H1 (cell line): ENCODE data around the gene SUMF1. TPM values are rescaled to one million over a fixed set of nuclear protein-coding genes. Genes with fewer than 3 reads are reported as not detected.

ENCODE experiments used
- CTCF ChIA-PET: fragments of 300-600 bp; sonication (Branson Sonifier 250); formaldehyde crosslinking; loops from one replicate; lab custom pipeline; 2021; ENCODE audit not compliant: partially characterized antibody; lab: Charles Lee
- POLR2A ChIA-PET: fragments of 300-600 bp; sonication (Branson Sonifier 250); formaldehyde crosslinking; loops from one replicate; lab custom pipeline; 2021; ENCODE audit warnings: inconsistent platforms; ENCODE audit not compliant: partially characterized antibody; lab: Charles Lee
- DNase-seq, 2 experiments: peaks; one replicate each; pipeline versions ENCODE4 v3.0.0 to v3.0.0-alpha.2; 2010 to 2022; ENCODE audit warnings: low spot score in 2 of 2, low read depth in 1 of 2, mixed read lengths in 1 of 2
- FAIRE-seq: peaks from 2 replicates; lab custom pipeline; 2011; peaks lifted over from hg19 to GRCh38; lab: Jason Lieb, UNC
- H2AFZ ChIP-seq: 2 replicates; pipeline ENCODE4 v1.8.1; 2012; ENCODE audit warnings: low read length, inconsistent platforms
- H2AK5ac ChIP-seq: 2 replicates; pipeline ENCODE4 v1.6.1; 2013; ENCODE audit warnings: low read depth, low read length
- H2BK120ac ChIP-seq: replicated peaks from 2 replicates; pipeline ENCODE3; 2013; ENCODE audit warnings: low read depth, low read length, inconsistent platforms
- H2BK12ac ChIP-seq: 2 replicates; pipeline ENCODE4 v1.6.1; 2013; ENCODE audit warnings: low read depth, low read length
- H2BK15ac ChIP-seq: 2 replicates; pipeline ENCODE4 v1.6.1; 2013; ENCODE audit warnings: low read length
- H2BK20ac ChIP-seq: 2 replicates; pipeline ENCODE4 v1.6.1; 2013; ENCODE audit warnings: low read length
- H2BK5ac ChIP-seq: 2 replicates; pipeline ENCODE4 v1.6.1; 2013; ENCODE audit warnings: low read depth, low read length
- H3K14ac ChIP-seq: 2 replicates; pipeline ENCODE4 v1.6.1; 2013; ENCODE audit warnings: inconsistent platforms; ENCODE audit not compliant: insufficient read length
- H3K18ac ChIP-seq: 2 replicates; pipeline ENCODE4 v1.6.1; 2013; ENCODE audit warnings: low read length; ENCODE audit errors: extremely low read depth
- H3K23ac ChIP-seq: 2 replicates; pipeline ENCODE4 v1.6.1; 2013; ENCODE audit warnings: inconsistent platforms; ENCODE audit not compliant: insufficient read length
- H3K23me2 ChIP-seq: 2 replicates; pipeline ENCODE4 v1.6.1; 2013; ENCODE audit warnings: low read depth, low read length
- H3K27ac ChIP-seq: 2 replicates; pipeline ENCODE4 v1.6.1; 2011; ENCODE audit warnings: low read depth, low read length, inconsistent platforms
- H3K27me3 ChIP-seq, 4 experiments: replicated peaks in 1 of 4; 1 replicate in 1 of 4; 2 replicates in 3 of 4; pipeline versions ENCODE4 v1.6.1 to v1.8.1; 2011 to 2013; ENCODE audit warnings: low read length in 3 of 4, mild to moderate bottlenecking in 3 of 4, inconsistent platforms in 2 of 4, mixed read lengths in 2 of 4, moderate library complexity in 1 of 4; ENCODE audit not compliant: control insufficient read depth in 3 of 4, insufficient read depth in 3 of 4; ENCODE audit errors: extremely low read depth in 1 of 4
- H3K36me3 ChIP-seq, 4 experiments: 2 replicates each; pipeline versions ENCODE4 v1.6.1 to v1.8.1; 2011 to 2013; ENCODE audit warnings: mild to moderate bottlenecking in 4 of 4, low read length in 3 of 4, moderate library complexity in 2 of 4, control low read depth in 1 of 4, inconsistent platforms in 1 of 4; ENCODE audit not compliant: insufficient read depth in 4 of 4, control insufficient read depth in 2 of 4
- H3K4ac ChIP-seq: replicated peaks from 2 replicates; pipeline ENCODE3; 2013; ENCODE audit warnings: low read length, low read depth, mixed read lengths, inconsistent platforms; ENCODE audit not compliant: insufficient read length
- H3K4me1 ChIP-seq, 4 experiments: replicated peaks in 1 of 4; 1 replicate in 1 of 4; 2 replicates in 3 of 4; pipeline versions ENCODE4 v1.6.1 to v1.8.1; 2011 to 2013; ENCODE audit warnings: low read length in 3 of 4, inconsistent platforms in 2 of 4, mixed read lengths in 1 of 4; ENCODE audit not compliant: insufficient read depth in 4 of 4, control insufficient read depth in 3 of 4
- H3K4me2 ChIP-seq, 2 experiments: 2 replicates each; pipeline versions ENCODE4 v1.6.1 to v1.8.1; 2011 to 2013; ENCODE audit warnings: low read depth in 2 of 2, low read length in 2 of 2, control low read depth in 1 of 2, inconsistent platforms in 1 of 2, mild to moderate bottlenecking in 1 of 2; ENCODE audit not compliant: insufficient read depth in 1 of 2
- H3K4me3 ChIP-seq, 4 experiments: fragments of 200-600, 300-600 bp in 1 of 4; sonication (generic), shearing (Covaris generic), sonication (Bioruptor Twin) in 1 of 4; 2 replicates each; pipeline versions ENCODE4 v1.5.1 to v1.8.1; 2011 to 2016; ENCODE audit warnings: low read length in 4 of 4, low read depth in 3 of 4, control low read depth in 2 of 4, inconsistent platforms in 2 of 4, mild to moderate bottlenecking in 2 of 4, mixed read lengths in 1 of 4, moderate library complexity in 1 of 4; ENCODE audit not compliant: insufficient read depth in 2 of 4; ENCODE audit errors: extremely low read depth in 1 of 4
- H3K56ac ChIP-seq: replicated peaks from 2 replicates; pipeline ENCODE3; 2013; ENCODE audit warnings: low read depth, mild to moderate bottlenecking, mixed read lengths, low read length, inconsistent platforms; ENCODE audit not compliant: insufficient read length
- H3K79me1 ChIP-seq: 2 replicates; pipeline ENCODE4 v1.6.1; 2013; ENCODE audit warnings: low read depth, low read length, control low read depth
- H3K79me2 ChIP-seq, 2 experiments: 2 replicates each; pipeline versions ENCODE4 v1.6.1 to v1.8.1; 2012 to 2013; ENCODE audit warnings: low read length in 2 of 2, mild to moderate bottlenecking in 2 of 2, inconsistent platforms in 1 of 2; ENCODE audit not compliant: insufficient read depth in 2 of 2, control insufficient read depth in 1 of 2
- H3K9ac ChIP-seq, 4 experiments: replicated peaks in 1 of 4; 1 replicate in 1 of 4; 2 replicates in 3 of 4; pipeline versions ENCODE4 v1.6.1 to v1.8.1; 2011 to 2013; ENCODE audit warnings: low read depth in 3 of 4, low read length in 3 of 4, control low read depth in 2 of 4, mild to moderate bottlenecking in 2 of 4, moderate library complexity in 2 of 4, inconsistent platforms in 1 of 4; ENCODE audit errors: extremely low read depth in 1 of 4
- H3K9me3 ChIP-seq, 2 experiments: 2 replicates each; pipeline versions ENCODE4 v1.6.1 to v1.8.1; 2012 to 2013; ENCODE audit warnings: mild to moderate bottlenecking in 2 of 2, moderate library complexity in 2 of 2, control low read depth in 1 of 2, inconsistent platforms in 1 of 2, low read depth in 1 of 2, low read length in 1 of 2, mixed read lengths in 1 of 2; ENCODE audit not compliant: insufficient read depth in 2 of 2
- H4K20me1 ChIP-seq, 2 experiments: replicated peaks in 1 of 2; 2 replicates each; pipeline versions ENCODE3 to v1.8.1; 2011 to 2013; ENCODE audit warnings: inconsistent platforms in 2 of 2, low read length in 2 of 2, mild to moderate bottlenecking in 1 of 2; ENCODE audit not compliant: insufficient read depth in 2 of 2, control insufficient read depth in 1 of 2
- H4K5ac ChIP-seq: 2 replicates; pipeline ENCODE4 v1.6.1; 2013; ENCODE audit warnings: low read length, low read depth, mixed read lengths, inconsistent platforms; ENCODE audit not compliant: insufficient read length
- H4K8ac ChIP-seq: 2 replicates; pipeline ENCODE4 v1.8.0; 2013; ENCODE audit warnings: mild to moderate bottlenecking, moderate library complexity, low read length, inconsistent platforms; ENCODE audit not compliant: insufficient read depth; ENCODE audit errors: extremely low read depth
- H4K91ac ChIP-seq: replicated peaks from 2 replicates; pipeline ENCODE3; 2013; ENCODE audit warnings: low read length, mixed read lengths, inconsistent platforms; ENCODE audit not compliant: insufficient read length
- BACH1 ChIP-seq: IDR thresholded peaks from 2 replicates; pipeline ENCODE4 v1.6.1; 2012; ENCODE audit warnings: low read length, improper control_type of control experiment
- CEBPB ChIP-seq: IDR thresholded peaks from 2 replicates; pipeline ENCODE4 v1.6.1; 2012; ENCODE audit warnings: low read depth, low read length
- SIN3A ChIP-seq, 2 experiments: IDR thresholded peaks in 1 of 2; conservative IDR thresholded peaks in 1 of 2; 2 replicates each; pipeline ENCODE4 v1.6.1; 2011 to 2012; ENCODE audit warnings: low read length in 2 of 2, improper control_type of control experiment in 1 of 2, low read depth in 1 of 2, mild to moderate bottlenecking in 1 of 2
- TCF12 ChIP-seq: IDR thresholded peaks from 2 replicates; pipeline ENCODE4 v1.6.1; 2011; ENCODE audit warnings: low read depth, mild to moderate bottlenecking, low read length
- TEAD4 ChIP-seq: IDR thresholded peaks from 2 replicates; pipeline ENCODE4 v1.6.1; 2012; ENCODE audit warnings: low read depth, low read length, inconsistent platforms, mixed read lengths
- WGBS, 2 experiments: shearing (Covaris generic) in 1 of 2; methylation state at CpG; one replicate each; pipeline versions ENCODE4 v1.1.6 to v1.1.7; 2013 to 2015; ENCODE audit warnings: low lambda C conversion rate in 2 of 2, mixed read lengths in 2 of 2, inconsistent platforms in 1 of 2, low coverage in 1 of 2, missing lambda C conversion rate in 1 of 2; ENCODE audit not compliant: insufficient replicate concordance in 2 of 2, insufficient coverage in 1 of 2, insufficient read length in 1 of 2; ENCODE audit errors: extremely low coverage in 1 of 2, missing lambda C conversion rate in 1 of 2; 5-methylcytosine and 5-hydroxymethylcytosine counted together
- polyA plus RNA-seq, 7 experiments: library from polyadenylated mRNA; depleted of rRNA in 3 of 7; stranded (reverse) in 5 of 7; unstranded in 2 of 7; fragments of >200 nt in 5 of 7; fragments of 200-250 nt in 2 of 7; gene quantifications; 1 replicate in 5 of 7; 2 replicates in 1 of 7; 4 replicates in 1 of 7; pipeline versions ENCODE4 v1.2.1 to v1.2.3, GENCODE V29; 2011 to 2013; ENCODE audit warnings: missing spikeins in 2 of 7, mixed read lengths in 2 of 7
- total RNA-seq: library from RNA; stranded (reverse); fragmentation: NEBNext Ultra II Directional; extraction: Animal tissue kit (Norgen Biotek cat#: 25700); gene quantifications from 2 replicates; pipeline ENCODE4 v1.2.1, GENCODE V29; 2021

SUMF1 gene
- total and polyA plus RNA-seq, 2 of the 8 experiments (the other 6 are each of a cell fraction or from before 2014, with no cell fraction given), result 12.5 to 15.0 TPM

DNA sequence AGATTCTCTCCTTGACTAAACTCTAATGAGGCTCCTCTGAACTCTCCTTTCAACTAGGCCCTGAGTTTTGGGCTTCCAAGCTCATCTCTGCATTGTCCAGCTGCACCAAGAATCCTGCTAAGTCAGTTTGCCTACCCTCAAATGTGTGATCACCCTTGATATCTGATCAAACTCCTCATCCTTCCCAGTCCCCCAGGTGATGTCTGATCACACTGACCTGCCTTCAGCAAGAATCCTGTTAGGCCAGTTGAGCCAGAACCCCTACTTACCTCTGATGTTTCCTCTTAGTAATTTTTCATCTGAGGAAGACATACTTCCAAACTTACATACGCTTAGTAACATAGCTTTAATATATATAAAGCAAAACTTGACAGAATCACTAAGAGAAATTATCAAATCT, 28.8 kb downstream of the SUMF1 start:
- no peak overlapping the region for H3K56ac ChIP-seq
- no peak overlapping the region for H2BK5ac ChIP-seq
- no peaks in the 10 kb centered on the region for H3K36me3 ChIP-seq
- CTCF ChIA-PET, result interaction anchor here (0.9 to 1.0 kb wide), 2 partner anchors 10 to 35 kb away, joined by 3 to 4 read pairs; no protein-coding TSS in a partner anchor
- no peak overlapping the region for H2BK12ac ChIP-seq
- H3K9me3 ChIP-seq, result no peaks in the 10 kb centered on the region
- no peaks in the 10 kb centered on the region for H3K79me2 ChIP-seq
- no peak overlapping the region for H4K5ac ChIP-seq
- H3K27me3 ChIP-seq, result no peaks in the 10 kb centered on the region
- H2AFZ ChIP-seq, result no peak overlapping the region
- no peak overlapping the region for H2BK120ac ChIP-seq
- no peak overlapping the region for H4K8ac ChIP-seq
- no peak overlapping the region for H3K27ac ChIP-seq
- H3K4ac ChIP-seq, result no peak overlapping the region
- H3K4me1 ChIP-seq, result peaks cover 0 to 3% (median 0%) of the 10 kb centered on the region in 4 experiments; a peak in 2 of 7 replicates
- no peak overlapping the region for H3K23ac ChIP-seq
- DNase-seq, result no peak
- no peak for FAIRE-seq
- no peak overlapping the region for H2AK5ac ChIP-seq
- H3K23me2 ChIP-seq, result no peaks in the 10 kb centered on the region
- no peak overlapping the region for H4K91ac ChIP-seq
- no peaks in the 10 kb centered on the region for H4K20me1 ChIP-seq
- no peak overlapping the region for H3K18ac ChIP-seq
- H2BK15ac ChIP-seq, result no peak overlapping the region
- no peak overlapping the region for H3K14ac ChIP-seq
- no peak overlapping the region for H2BK20ac ChIP-seq
- TF ChIP-seq CEBPB (no peak), TEAD4 (no peak), SIN3A (conservative IDR thresholded peaks at IDR 0.05 in 1 of 2, IDR thresholded peaks at IDR 0.05 in 1 of 2; ENCODE audit: low read depth in 1 of 2, low read length in 2 of 2) (no peak), TCF12 (no peak), BACH1 (no peak)
- H3K9ac ChIP-seq, result no peak overlapping the region
- H3K79me1 ChIP-seq, result no peaks in the 10 kb centered on the region
- 87% methylated on average over 1 of the region's 1 CpG; no CpG with 5 or more reads in 1 of the 2 experiments for WGBS, 2 experiments
- no peak overlapping the region for H3K4me2 ChIP-seq
- POLR2A ChIA-PET, result no interaction called here
- H3K4me3 ChIP-seq, result no peak overlapping the region
